Measurements from ENCODE around the gene PIGU.

DNA sequence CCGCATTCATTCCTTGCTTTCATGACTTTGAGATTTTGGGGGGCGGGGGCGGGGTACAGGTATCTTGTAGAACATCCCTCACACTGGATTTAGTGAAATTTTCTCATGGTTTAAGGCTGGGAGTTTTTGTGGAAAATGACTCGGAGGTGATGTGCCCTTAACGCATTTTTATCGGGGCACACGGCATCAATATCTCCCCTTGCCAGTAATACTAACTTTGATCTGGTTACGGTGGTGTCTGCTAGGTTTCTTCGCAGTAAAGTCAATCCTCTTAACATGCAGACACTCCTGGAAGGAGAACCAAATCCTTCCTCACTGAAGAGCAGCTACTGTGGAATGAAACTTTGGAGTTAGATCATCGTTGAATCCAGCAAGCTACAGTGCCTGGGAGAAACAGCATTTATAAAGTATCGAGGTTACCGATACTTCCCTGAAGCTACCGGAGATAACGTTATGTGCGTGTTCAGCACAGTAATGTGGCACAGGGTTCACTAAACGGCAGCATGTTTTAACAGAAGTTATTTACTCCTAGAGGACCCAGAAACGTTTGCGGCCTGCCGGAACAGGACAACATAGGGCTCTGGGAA lies 161.9 kb downstream of the PIGU start:
- TF ChIP-seq, protein P1, sequence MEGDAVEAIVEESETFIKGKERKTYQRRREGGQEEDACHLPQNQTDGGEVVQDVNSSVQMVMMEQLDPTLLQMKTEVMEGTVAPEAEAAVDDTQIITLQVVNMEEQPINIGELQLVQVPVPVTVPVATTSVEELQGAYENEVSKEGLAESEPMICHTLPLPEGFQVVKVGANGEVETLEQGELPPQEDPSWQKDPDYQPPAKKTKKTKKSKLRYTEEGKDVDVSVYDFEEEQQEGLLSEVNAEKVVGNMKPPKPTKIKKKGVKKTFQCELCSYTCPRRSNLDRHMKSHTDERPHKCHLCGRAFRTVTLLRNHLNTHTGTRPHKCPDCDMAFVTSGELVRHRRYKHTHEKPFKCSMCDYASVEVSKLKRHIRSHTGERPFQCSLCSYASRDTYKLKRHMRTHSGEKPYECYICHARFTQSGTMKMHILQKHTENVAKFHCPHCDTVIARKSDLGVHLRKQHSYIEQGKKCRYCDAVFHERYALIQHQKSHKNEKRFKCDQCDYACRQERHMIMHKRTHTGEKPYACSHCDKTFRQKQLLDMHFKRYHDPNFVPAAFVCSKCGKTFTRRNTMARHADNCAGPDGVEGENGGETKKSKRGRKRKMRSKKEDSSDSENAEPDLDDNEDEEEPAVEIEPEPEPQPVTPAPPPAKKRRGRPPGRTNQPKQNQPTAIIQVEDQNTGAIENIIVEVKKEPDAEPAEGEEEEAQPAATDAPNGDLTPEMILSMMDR (conservative IDR thresholded peaks at IDR 0.05 in 1 of 2, IDR thresholded peaks at IDR 0.05 in 1 of 2; ENCODE audit: low read depth in 1 of 2, low read length in 2 of 2) = no peak
- no peak for TF ChIP-seq EZH2 (IDR thresholded peaks at IDR 0.05; ENCODE audit: low read length, missing control alignments)
